GM19023 (cell line): ENCODE results near the gene ST3GAL2.
"Not testable (repeated sequence)": the region's sequence is repeated elsewhere in the genome, so short reads cannot be mapped to it uniquely, and the experiment has no call there.

Source experiments
- ATAC-seq: cut with Tn5 transposase; IDR thresholded peaks from one replicate; pipeline ENCODE4 v1.9.1; 2021; ENCODE audit warnings: mild to moderate bottlenecking, moderate library complexity; ENCODE audit not compliant: unreplicated experiment

The ST3GAL2 gene

GRCh38 chr16:70467608-70468007 lies 28.7 kb upstream of the ST3GAL2 start:
- ATAC-seq: no peak

- ATAC-seq: no peak
Observed at GRCh38 chr16:70467113-70467512, 28.2 kb upstream of the ST3GAL2 start.

GRCh38 chr16:70466805-70467076 lies 27.8 kb upstream of the ST3GAL2 start:
- ATAC-seq: no peak

GRCh38 chr16:70465999-70466804 lies 27.3 kb upstream of the ST3GAL2 start:
- ATAC-seq: no peak

- ATAC-seq: no peak
Observed at GRCh38 chr16:70463235-70463634, 24.3 kb upstream of the ST3GAL2 start.

- no peak for ATAC-seq
Observed at GRCh38 chr16:70460737-70461261, 21.9 kb upstream of the ST3GAL2 start.

- ATAC-seq: no peak
Observed at GRCh38 chr16:70457446-70458166, 18.7 kb upstream of the ST3GAL2 start.

- ATAC-seq: no peak
Observed at GRCh38 chr16:70455910-70456309, 17.0 kb upstream of the ST3GAL2 start.

- peak; percentile 93 for ATAC-seq
Observed at GRCh38 chr16:70454222-70455034, 15.5 kb upstream of the ST3GAL2 start, which contains the start of gene FCSK. FCSK (plus strand) TSS chr16:70454595; CDS start chr16:70463191, 8,596 bp downstream.

GRCh38 chr16:70453892-70454221 lies 15.0 kb upstream of the ST3GAL2 start:
- no peak for ATAC-seq

- no peak for ATAC-seq
Observed at GRCh38 chr16:70453117-70453891, 14.4 kb upstream of the ST3GAL2 start.

GRCh38 chr16:70451004-70451340 lies 12.1 kb upstream of the ST3GAL2 start:
- not testable (repeated sequence) for ATAC-seq

GRCh38 chr16:70450142-70451003 lies 11.5 kb upstream of the ST3GAL2 start:
- not testable (repeated sequence) for ATAC-seq

- ATAC-seq: no peak
Observed at GRCh38 chr16:70448075-70448474, 9.2 kb upstream of the ST3GAL2 start.

GRCh38 chr16:70444249-70445063 lies 5.6 kb upstream of the ST3GAL2 start:
- ATAC-seq: no peak

- ATAC-seq: no peak
Observed at GRCh38 chr16:70442344-70442743, 3.4 kb upstream of the ST3GAL2 start.

GRCh38 chr16:70441406-70441990 lies 2.6 kb upstream of the ST3GAL2 start:
- no peak for ATAC-seq

GRCh38 chr16:70440009-70440692 lies 1.3 kb upstream of the ST3GAL2 start:
- ATAC-seq: no peak
